Measurements from ENCODE around the gene MICALL1.

- TF ChIP-seq CTCF (IDR thresholded peaks at IDR 0.05 in 8 of 11, conservative IDR thresholded peaks at IDR 0.05 in 3 of 11) (no peak), POLR2AphosphoS5 (IDR thresholded peaks at IDR 0.05) (no peak), POLR2A (IDR thresholded peaks at IDR 0.05) (no peak)
Observed at GRCh38 chr22:37925767-37926166, 19.7 kb downstream of the MICALL1 start.

Data from spleen (tissue), 7 donors.